GM12891 (cell line): ENCODE results near the gene RPL10.

Experiments used
- DNase-seq: peaks from one replicate; pipeline ENCODE4 v3.0.0; 2011; ENCODE audit warnings: low spot score; ENCODE audit not compliant: insufficient read length
- FAIRE-seq: peaks from 2 replicates; lab custom pipeline; 2011; peaks lifted over from hg19 to GRCh38; lab: Jason Lieb, UNC
- PAX5 ChIP-seq: IDR thresholded peaks from 2 replicates; pipeline ENCODE4 v1.6.1; 2011; ENCODE audit warnings: low read length, moderate library complexity, mild to moderate bottlenecking; ENCODE audit not compliant: insufficient read depth, severe bottlenecking
- POLR2A ChIP-seq: IDR thresholded peaks from 2 replicates; pipeline ENCODE4 v1.6.1; 2011; ENCODE audit warnings: low read depth, low read length, control low read depth
- POLR2AphosphoS5 ChIP-seq: IDR thresholded peaks from 2 replicates; pipeline ENCODE4 v1.6.1; 2011; ENCODE audit warnings: low read depth, low read length, control low read depth
- POU2F2 ChIP-seq: IDR thresholded peaks from 2 replicates; pipeline ENCODE4 v1.6.1; 2011; ENCODE audit warnings: low read depth, mild to moderate bottlenecking, control low read depth, low read length, moderate library complexity
- SPI1 ChIP-seq: IDR thresholded peaks from 2 replicates; pipeline ENCODE4 v1.6.1; 2011; ENCODE audit warnings: low read depth, low read length, control low read depth
- TAF1 ChIP-seq: IDR thresholded peaks from 2 replicates; pipeline ENCODE4 v1.6.1; 2011; ENCODE audit warnings: low read depth, low read length, control low read depth

RPL10 gene

DNA sequence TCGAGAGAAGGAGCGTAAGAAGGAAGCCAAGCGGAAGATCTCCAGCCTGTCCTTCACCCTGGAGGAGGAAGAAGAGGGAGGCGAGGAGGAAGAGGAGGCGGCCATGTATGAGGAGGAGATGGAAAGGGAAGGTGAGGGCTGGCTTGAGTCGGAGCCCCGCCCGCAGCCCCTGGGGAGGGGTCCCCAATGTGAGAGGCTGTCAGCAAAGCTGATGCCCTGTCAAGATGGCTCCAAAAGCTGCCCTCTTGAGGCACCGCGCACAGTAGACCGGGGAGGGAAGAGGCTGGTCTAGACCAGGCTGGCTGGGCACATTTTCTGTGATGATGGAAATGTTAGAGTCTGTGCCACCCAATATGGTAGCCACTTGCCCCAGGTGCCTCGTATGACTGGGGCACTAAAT is 48.3 kb downstream of the RPL10 start:
- TF ChIP-seq POU2F2 (no peak), TAF1 (no peak), SPI1 (no peak), POLR2AphosphoS5 (no peak), PAX5 (no peak), POLR2A (no peak)
- no peak for DNase-seq
- no peak for FAIRE-seq

DNA sequence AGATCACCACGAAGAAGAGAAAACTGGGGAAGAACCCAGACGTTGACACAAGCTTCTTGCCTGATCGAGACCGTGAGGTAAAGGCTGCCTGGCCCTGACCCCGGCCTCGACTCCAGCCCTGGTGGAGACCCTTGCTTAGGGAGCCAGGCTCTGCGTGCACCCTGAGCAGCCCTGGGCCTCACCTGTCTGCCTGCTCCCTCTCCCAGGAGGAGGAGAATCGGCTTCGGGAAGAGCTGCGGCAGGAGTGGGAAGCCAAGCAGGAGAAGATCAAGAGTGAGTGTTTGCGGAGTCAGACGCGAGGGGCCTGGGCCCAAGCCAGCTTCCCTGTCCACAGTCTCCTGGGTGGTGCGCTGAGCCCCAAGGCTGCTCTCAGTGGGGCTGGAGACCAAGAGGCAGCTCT is 50.3 kb downstream of the RPL10 start:
- no peak for FAIRE-seq
- no peak for TF ChIP-seq PAX5
- no peak for TF ChIP-seq POU2F2
- no peak for TF ChIP-seq POLR2A
- no peak for TF ChIP-seq TAF1
- TF ChIP-seq SPI1 = no peak
- TF ChIP-seq POLR2AphosphoS5 = no peak
- DNase-seq = no peak

DNA sequence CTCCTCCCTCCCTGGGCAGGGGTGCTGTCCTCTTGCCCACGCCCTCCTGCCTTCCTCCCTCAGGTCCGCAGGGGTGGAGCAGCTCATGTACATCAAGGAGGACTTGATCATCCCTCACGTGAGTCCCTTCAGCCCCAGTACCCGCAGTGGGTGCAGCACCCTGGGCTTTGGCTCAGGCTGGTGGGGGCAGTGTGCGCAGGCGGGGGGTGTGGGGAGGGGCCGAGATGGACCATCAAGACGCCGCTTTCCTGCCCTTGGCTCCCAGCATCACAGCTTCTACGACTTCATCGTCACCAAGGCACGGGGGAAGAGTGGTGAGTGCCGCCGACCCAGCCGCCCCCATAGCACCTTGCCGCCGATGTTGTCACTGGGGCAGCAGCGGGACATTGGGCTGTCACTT is 51.4 kb downstream of the RPL10 start:
- no peak for TF ChIP-seq PAX5
- TF ChIP-seq SPI1 = no peak
- no peak for DNase-seq
- no peak for FAIRE-seq

DNA sequence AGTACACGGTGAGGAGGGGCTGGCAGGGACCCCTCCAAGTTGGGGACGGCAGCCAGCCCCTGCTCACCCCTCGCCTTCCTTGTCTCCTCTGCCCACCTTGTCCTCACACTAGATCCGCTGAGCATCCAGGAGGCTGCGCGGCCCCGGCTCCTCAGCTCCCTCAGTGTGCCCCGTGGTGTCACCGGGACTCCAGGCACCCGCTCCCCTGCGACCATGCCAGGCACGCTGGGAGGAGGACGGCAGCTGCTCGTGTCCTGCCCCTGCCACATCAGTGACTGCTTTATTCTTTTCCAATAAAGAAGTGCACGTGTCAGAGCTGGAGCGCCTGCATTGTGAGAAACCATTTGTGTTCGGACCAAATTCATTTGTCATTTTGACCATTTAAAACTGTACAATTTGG is 52.1 kb downstream of the RPL10 start:
- no peak for TF ChIP-seq POLR2AphosphoS5
- no peak for TF ChIP-seq TAF1
- TF ChIP-seq POLR2A = no peak
- TF ChIP-seq SPI1 = no peak
- TF ChIP-seq POU2F2 = no peak
- TF ChIP-seq PAX5 = no peak
- no peak for DNase-seq
- FAIRE-seq = no peak
